Activated naive CD4-positive, alpha-beta T cell treated with anti-CD3 and anti-CD28 coated beads, Interleukin-2, amount 50 U/mL, for 16 hours (primary cell): ENCODE results near the gene SMPD2.

Experiments used
- DNase-seq: peaks from one replicate; pipeline ENCODE4 v3.0.0-alpha.2; 2020

SMPD2 gene

GRCh38 chr6:109440331-109441068 lies at the start of gene SMPD2, which contains the start of gene PPIL6:
Gene SMPD2 (plus strand): TSS chr6:109440724. CDS start chr6:109441122, 398 bp downstream.
Gene PPIL6 (minus strand): TSS chr6:109440628. CDS start chr6:109440590, 38 bp downstream.
- peak; percentile 78 for DNase-seq

- DNase-seq = no peak
Measured at GRCh38 chr6:109393157-109393885, 47.2 kb upstream of the SMPD2 start.

- no peak for DNase-seq
Measured at GRCh38 chr6:109393886-109394281, 46.6 kb upstream of the SMPD2 start.

GRCh38 chr6:109396046-109396718 lies 44.3 kb upstream of the SMPD2 start:
- DNase-seq = no peak

- DNase-seq = no peak
Measured at GRCh38 chr6:109397020-109397419, 43.5 kb upstream of the SMPD2 start.

- DNase-seq = no peak
Measured at GRCh38 chr6:109406196-109406595, 34.3 kb upstream of the SMPD2 start.

GRCh38 chr6:109411034-109411433 lies 29.5 kb upstream of the SMPD2 start:
- DNase-seq = no peak

- no peak for DNase-seq
Measured at GRCh38 chr6:109417646-109418045, 22.9 kb upstream of the SMPD2 start.

- DNase-seq = no peak
Measured at GRCh38 chr6:109420751-109421150, 19.8 kb upstream of the SMPD2 start.

GRCh38 chr6:109421184-109421583 lies 19.3 kb upstream of the SMPD2 start:
- DNase-seq = no peak

- DNase-seq = no peak
Measured at GRCh38 chr6:109424946-109425345, 15.6 kb upstream of the SMPD2 start.

- no peak for DNase-seq
Measured at GRCh38 chr6:109428889-109429477, 11.5 kb upstream of the SMPD2 start.

- DNase-seq = no peak
Measured at GRCh38 chr6:109429496-109429895, 11.0 kb upstream of the SMPD2 start.

- no peak for DNase-seq
Measured at GRCh38 chr6:109434456-109434855, 6.1 kb upstream of the SMPD2 start.

- no peak for DNase-seq
Measured at GRCh38 chr6:109436041-109436440, 4.5 kb upstream of the SMPD2 start.

GRCh38 chr6:109441069-109441816 lies 719 bp downstream of the SMPD2 start:
- DNase-seq = peak; percentile 45

- DNase-seq = no peak
Measured at GRCh38 chr6:109442393-109442924, 1.9 kb downstream of the SMPD2 start.

GRCh38 chr6:109443425-109443950 lies 3.0 kb downstream of the SMPD2 start:
- no peak for DNase-seq

- DNase-seq = no peak
Measured at GRCh38 chr6:109445382-109445781, 4.9 kb downstream of the SMPD2 start.

GRCh38 chr6:109446072-109446471 lies 5.5 kb downstream of the SMPD2 start:
- no peak for DNase-seq

- DNase-seq = no peak
Measured at GRCh38 chr6:109446541-109446940, 6.0 kb downstream of the SMPD2 start.

- no peak for DNase-seq
Measured at GRCh38 chr6:109447087-109447486, 6.6 kb downstream of the SMPD2 start.
